K562 (cell line): ENCODE data around the gene SBDS. TPM values are rescaled to one million over a fixed set of nuclear protein-coding genes. Genes with fewer than 3 reads are reported as not detected.
A peak's percentile ranks its signal among the peaks of the same experiment; 100 is the strongest.
"Not testable (repeated sequence)": the region's sequence is repeated elsewhere in the genome, so short reads cannot be mapped to it uniquely, and the experiment has no call there.

ENCODE experiments used
- ATAC-seq: fragments of 200-7000 bp; cut with Tn5 transposase; 3 replicates; pipeline ENCODE4 v1.9.1; 2020; ENCODE audit warnings: moderate library complexity
- BruUV-seq: library from RNA; stranded (reverse); fragments of 400-500 nt; replicated peaks from 2 replicates; lab custom pipeline; 2021; lab: Mats Ljungman, UMichigan
- CTCF ChIA-PET: fragments of 300-600 bp; formaldehyde crosslinking; extraction: SDS; loops from one replicate; lab custom pipeline; 2021; ENCODE audit warnings: low intra/inter-chr PET ratio; lab: Yijun Ruan, JAX
- POLR2A ChIA-PET: fragments of 300-600, 350-650 bp; sonication (Branson Sonifier 250); formaldehyde crosslinking; extraction: SDS; loops from one replicate; lab custom pipeline; 2021; ENCODE audit warnings: antibody characterized with exemption, inconsistent platforms; lab: Yijun Ruan, JAX
- DNase-seq, 4 experiments: peaks; one replicate each; pipeline versions ENCODE4 v3.0.0 to v3.0.0-alpha.2; 2011 to 2018; ENCODE audit warnings: low spot score in 3 of 4, mixed read lengths in 3 of 4; ENCODE audit errors: extremely low read depth in 1 of 4
- FAIRE-seq: peaks from 2 replicates; lab custom pipeline; 2011; peaks lifted over from hg19 to GRCh38; lab: Jason Lieb, UNC
- H2AFZ ChIP-seq: 2 replicates; pipeline ENCODE4 v1.6.0; 2011; ENCODE audit warnings: low read depth, low read length, control low read depth, inconsistent platforms
- H3K27ac ChIP-seq: fragments of 200-600 bp; 3 replicates; pipeline ENCODE4 v1.8.0; 2011; ENCODE audit warnings: low read depth, mild to moderate bottlenecking, control low read depth, inconsistent platforms, low read length, moderate library complexity, mixed read lengths; ENCODE audit errors: extremely low read depth
- H3K27me3 ChIP-seq, 2 experiments: fragments of 300-600 bp in 1 of 2; 2 replicates in 1 of 2; 3 replicates in 1 of 2; pipeline versions ENCODE4 v1.6.0 to v1.8.0; 2011; ENCODE audit warnings: inconsistent platforms in 2 of 2, low read length in 2 of 2, mild to moderate bottlenecking in 1 of 2, mixed read lengths in 1 of 2, moderate library complexity in 1 of 2; ENCODE audit not compliant: control insufficient read depth in 2 of 2, insufficient read depth in 2 of 2
- H3K36me3 ChIP-seq: fragments of 300-600 bp; 3 replicates; pipeline ENCODE4 v1.8.0; 2011; ENCODE audit warnings: mild to moderate bottlenecking, low read length, inconsistent platforms; ENCODE audit not compliant: control insufficient read depth, insufficient read depth
- H3K4me1 ChIP-seq, 2 experiments: fragments of 200-600 bp in 1 of 2; replicated peaks in 1 of 2; 2 replicates in 1 of 2; 3 replicates in 1 of 2; pipeline versions ENCODE4 v1.5.1 to v1.8.0; 2011; ENCODE audit warnings: inconsistent platforms in 2 of 2, low read length in 2 of 2, mild to moderate bottlenecking in 1 of 2, mixed read lengths in 1 of 2, moderate library complexity in 1 of 2; ENCODE audit not compliant: control insufficient read depth in 2 of 2, insufficient read depth in 2 of 2
- H3K4me2 ChIP-seq: 2 replicates; pipeline ENCODE4 v1.6.1; 2011; ENCODE audit warnings: low read length, control low read depth, inconsistent platforms, mixed read lengths; ENCODE audit not compliant: insufficient read depth
- H3K4me3 ChIP-seq: fragments of 200-600 bp; sonication (generic), shearing (Covaris generic); 2 replicates; pipeline ENCODE4 v1.5.1; 2016; ENCODE audit warnings: control low read depth, inconsistent platforms
- H3K79me2 ChIP-seq: fragments of 200-600 bp; 3 replicates; pipeline ENCODE4 v1.8.0; 2011; ENCODE audit warnings: low read length, inconsistent platforms; ENCODE audit not compliant: control insufficient read depth, insufficient read depth
- H3K9ac ChIP-seq, 2 experiments: 2 replicates each; pipeline versions ENCODE4 v1.6.0 to v1.6.1; 2011; ENCODE audit warnings: low read depth in 2 of 2, low read length in 2 of 2, control low read depth in 1 of 2, inconsistent platforms in 1 of 2, mild to moderate bottlenecking in 1 of 2, mixed read lengths in 1 of 2; ENCODE audit not compliant: insufficient read depth in 1 of 2
- H3K9me1 ChIP-seq: one replicate; pipeline ENCODE4 v1.6.0; 2011; ENCODE audit warnings: inconsistent platforms, mild to moderate bottlenecking, low read length, moderate library complexity; ENCODE audit not compliant: control insufficient read depth, insufficient read depth
- H3K9me3 ChIP-seq: replicated peaks from 2 replicates; pipeline ENCODE4 v1.5.1; 2011; ENCODE audit warnings: low read depth, low read length, inconsistent platforms; ENCODE audit not compliant: control insufficient read depth, insufficient read depth
- H4K20me1 ChIP-seq: replicated peaks from 2 replicates; pipeline ENCODE4 v1.6.1; 2011; ENCODE audit warnings: low read length, inconsistent platforms, mixed read lengths; ENCODE audit not compliant: control insufficient read depth, insufficient read depth
- RAD21 ChIP-seq, 2 experiments: fragments of 250-450 bp in 1 of 2; fragments of 450-650 bp in 1 of 2; sonication (Bioruptor Pico) in 1 of 2; formaldehyde crosslinking in 1 of 2; IDR thresholded peaks in 1 of 2; conservative IDR thresholded peaks in 1 of 2; 2 replicates each; pipeline versions ENCODE4 v1.4.0 to v1.8.0; 2020 to 2022; ENCODE audit warnings: mild to moderate bottlenecking in 2 of 2, moderate library complexity in 1 of 2
- WGBS: fragments of 100-300 bp; shearing (Covaris generic); methylation state at CpG from one replicate; pipeline ENCODE4 v1.1.6; 2016; ENCODE audit warnings: low coverage, mixed read lengths; ENCODE audit not compliant: insufficient coverage; ENCODE audit errors: missing lambda C conversion rate; 5-methylcytosine and 5-hydroxymethylcytosine counted together
- in situ Hi-C: fragments of 300-500 bp; cut with MboI; formaldehyde crosslinking; loops from 4 replicates; pipeline ENCODE4 v1.15.0; 2018; ENCODE audit warnings: inconsistent platforms, mixed read lengths
- intact Hi-C: fragments of 100-400 bp; cut with micrococcal nuclease; formaldehyde crosslinking; loops from 2 replicates; pipeline ENCODE4 v1.14.2; 2022
- polyA plus RNA-seq, 8 experiments: library from polyadenylated mRNA; depleted of rRNA in 4 of 8; stranded (reverse) in 5 of 8; unstranded in 3 of 8; fragments of >200 nt; fragmentation: Nextera tagmentation in 2 of 8; fragmentation: Illumina TruSeq in 1 of 8; extraction: Ambion mirVana in 2 of 8; extraction: Trizol in 1 of 8; gene quantifications; 2 replicates each; pipeline versions ENCODE4 v1.2.1 to v1.2.3, GENCODE V29; 2011 to 2014; ENCODE audit warnings: inconsistent platforms in 1 of 8, missing spikeins in 1 of 8
- total RNA-seq, 7 experiments: library from RNA; depleted of rRNA in 6 of 7; stranded (reverse); fragments of >200 nt in 6 of 7; fragmentation: Illumina TruSeq in 2 of 7; extraction: Trizol in 2 of 7; gene quantifications; 2 replicates each; pipeline versions ENCODE4 v1.2.1 to v1.2.3, GENCODE V29; 2011 to 2021; ENCODE audit warnings: low replicate concordance in 1 of 7
- TF ChIP-seq, protein P1 (sequence below), 3 experiments: IDR thresholded peaks in 2 of 3; conservative IDR thresholded peaks in 1 of 3; 2 replicates each; pipeline ENCODE4 v1.5.1; 2011 to 2012; ENCODE audit warnings: low read length in 3 of 3, mild to moderate bottlenecking in 3 of 3, control low read depth in 2 of 3, improper control_type of control experiment in 1 of 3, inconsistent platforms in 1 of 3, low read depth in 1 of 3, mixed read lengths in 1 of 3, moderate library complexity in 1 of 3; ENCODE audit not compliant: insufficient read depth in 2 of 3

SBDS gene
- total and polyA plus RNA-seq, 9 of the 15 experiments (the other 6 are each of a cell fraction or from before 2014, with no cell fraction given) = 105 to 174 (median 117) TPM

GRCh38 chr7:67000601-67001258 is 5.3 kb upstream of the SBDS start:
- CTCF ChIA-PET, in situ Hi-C loops: not testable (repeated sequence)
- peak; percentile 95 for FAIRE-seq

More at GRCh38 chr7:67000601-67001258, 5.3 kb upstream of the SBDS start:
- DNase-seq = peak in 1 of 4 experiments; percentile 46
- H3K27me3 ChIP-seq, H3K4me1 ChIP-seq, POLR2A ChIA-PET, H3K27ac ChIP-seq, H4K20me1 ChIP-seq, H3K9me3 ChIP-seq, BruUV-seq, H3K9ac ChIP-seq, H3K4me3 ChIP-seq, H3K9me1 ChIP-seq, H2AFZ ChIP-seq, ATAC-seq, H3K4me2 ChIP-seq: not testable (repeated sequence)
- peak in 1 of 2 experiments; percentile 34; a peak in 2 of 4 replicates for TF ChIP-seq RAD21 (CRISPR knock-in tag; conservative IDR thresholded peaks at IDR 0.05 in 1 of 2, IDR thresholded peaks at IDR 0.05 in 1 of 2)
- TF ChIP-seq, protein P1, sequence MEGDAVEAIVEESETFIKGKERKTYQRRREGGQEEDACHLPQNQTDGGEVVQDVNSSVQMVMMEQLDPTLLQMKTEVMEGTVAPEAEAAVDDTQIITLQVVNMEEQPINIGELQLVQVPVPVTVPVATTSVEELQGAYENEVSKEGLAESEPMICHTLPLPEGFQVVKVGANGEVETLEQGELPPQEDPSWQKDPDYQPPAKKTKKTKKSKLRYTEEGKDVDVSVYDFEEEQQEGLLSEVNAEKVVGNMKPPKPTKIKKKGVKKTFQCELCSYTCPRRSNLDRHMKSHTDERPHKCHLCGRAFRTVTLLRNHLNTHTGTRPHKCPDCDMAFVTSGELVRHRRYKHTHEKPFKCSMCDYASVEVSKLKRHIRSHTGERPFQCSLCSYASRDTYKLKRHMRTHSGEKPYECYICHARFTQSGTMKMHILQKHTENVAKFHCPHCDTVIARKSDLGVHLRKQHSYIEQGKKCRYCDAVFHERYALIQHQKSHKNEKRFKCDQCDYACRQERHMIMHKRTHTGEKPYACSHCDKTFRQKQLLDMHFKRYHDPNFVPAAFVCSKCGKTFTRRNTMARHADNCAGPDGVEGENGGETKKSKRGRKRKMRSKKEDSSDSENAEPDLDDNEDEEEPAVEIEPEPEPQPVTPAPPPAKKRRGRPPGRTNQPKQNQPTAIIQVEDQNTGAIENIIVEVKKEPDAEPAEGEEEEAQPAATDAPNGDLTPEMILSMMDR (IDR thresholded peaks at IDR 0.05 in 2 of 3, conservative IDR thresholded peaks at IDR 0.05 in 1 of 3; ENCODE audit: insufficient read depth in 2 of 3, low read depth in 1 of 3, low read length in 3 of 3) = peak in 1 of 3 experiments; percentile 12; a peak in 1 of 6 replicates
- Histone ChIP-seq H3K79me2 (peaks cover 29% of the 10 kb centered on the region), H3K36me3 (peaks cover 30% of the 10 kb centered on the region)
- 40% methylated on average over 4 of the region's 5 CpGs for WGBS
- intact Hi-C loops = loop anchor here (10.0 kb wide), 2 partner anchors 446 to 966 kb away; no protein-coding TSS in a partner anchor
